M059J (cell line): ENCODE data around the gene TALDO1. TPM values are rescaled to one million over a fixed set of nuclear protein-coding genes. Genes with fewer than 3 reads are reported as not detected.
A peak's percentile ranks its signal among the peaks of the same experiment; 100 is the strongest.

Experiments
- DNase-seq: peaks from one replicate; pipeline ENCODE4 v3.0.0-alpha.2; 2012; ENCODE audit warnings: low read depth
- total RNA-seq: library from RNA; depleted of rRNA; stranded (reverse); fragments of >200 nt; shearing (Covaris generic); gene quantifications from 2 replicates; pipeline ENCODE4 v1.2.3, GENCODE V29; 2014

TALDO1 gene
- total RNA-seq, 1 experiment from 2014 or later: 252 TPM

- DNase-seq: no peak
Measured at GRCh38 chr11:787084-787675, 39.9 kb downstream of the TALDO1 start.

DNA sequence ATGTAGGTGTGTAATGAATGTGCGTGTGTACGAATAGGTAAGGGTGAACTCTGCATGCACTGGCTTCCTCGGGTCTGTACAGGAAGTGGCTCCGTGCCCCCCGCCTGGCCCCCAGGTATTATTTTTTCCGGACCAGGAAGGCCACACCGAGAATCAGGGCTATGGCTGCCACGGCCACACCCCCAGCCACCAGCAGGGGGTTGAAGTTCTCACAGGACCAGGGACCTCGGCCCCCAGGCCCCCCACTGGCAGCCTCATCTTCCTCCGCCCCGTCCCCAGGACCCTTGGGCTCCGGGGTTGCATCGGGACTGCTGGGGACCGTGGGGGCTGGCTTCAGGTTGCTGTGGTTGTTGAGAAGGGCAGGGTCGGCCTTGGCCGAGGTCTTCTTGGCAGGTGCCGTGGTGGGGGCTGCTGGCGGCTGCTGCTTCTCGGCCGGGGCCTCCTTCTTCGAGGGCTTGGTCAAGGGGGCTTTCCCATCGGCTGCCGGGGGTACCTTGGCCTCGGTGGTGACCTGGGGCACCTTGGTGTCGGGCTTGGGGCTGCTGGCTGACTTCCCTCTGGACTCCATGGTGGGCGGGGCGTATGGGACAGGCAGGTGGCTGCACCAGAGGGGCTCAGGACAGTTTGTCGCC is 40.9 kb downstream of the TALDO1 start:
- no peak for DNase-seq

- no peak for DNase-seq
Measured at GRCh38 chr11:788953-789940, 42.0 kb downstream of the TALDO1 start.

DNA sequence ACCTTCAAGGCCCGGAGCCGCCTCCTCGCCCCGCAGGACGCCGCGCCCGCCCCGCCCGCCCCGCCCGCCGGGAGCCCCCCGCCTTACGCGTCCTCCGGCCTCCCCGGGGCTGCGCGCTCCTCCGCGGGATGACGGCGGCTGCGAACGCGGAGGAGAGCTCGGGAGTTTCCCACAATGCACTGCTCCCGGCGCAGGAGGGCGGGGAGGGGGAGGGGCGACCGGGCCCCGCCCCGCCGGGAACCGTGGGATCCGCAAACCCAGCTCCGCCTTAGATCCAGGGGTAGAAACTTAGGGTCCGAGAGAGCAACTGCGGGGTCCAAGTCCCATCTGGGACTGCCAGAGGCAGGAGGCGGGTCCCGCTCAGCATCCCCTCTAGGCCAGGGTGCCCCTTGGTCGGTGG is 42.7 kb downstream of the TALDO1 start, which contains the start of gene CEND1:
TSS of gene CEND1 (minus strand) at position 148 of the 400 bp plus-strand sequence. CDS start 1,514 bp downstream, outside the sequence.
- DNase-seq: no peak

DNA sequence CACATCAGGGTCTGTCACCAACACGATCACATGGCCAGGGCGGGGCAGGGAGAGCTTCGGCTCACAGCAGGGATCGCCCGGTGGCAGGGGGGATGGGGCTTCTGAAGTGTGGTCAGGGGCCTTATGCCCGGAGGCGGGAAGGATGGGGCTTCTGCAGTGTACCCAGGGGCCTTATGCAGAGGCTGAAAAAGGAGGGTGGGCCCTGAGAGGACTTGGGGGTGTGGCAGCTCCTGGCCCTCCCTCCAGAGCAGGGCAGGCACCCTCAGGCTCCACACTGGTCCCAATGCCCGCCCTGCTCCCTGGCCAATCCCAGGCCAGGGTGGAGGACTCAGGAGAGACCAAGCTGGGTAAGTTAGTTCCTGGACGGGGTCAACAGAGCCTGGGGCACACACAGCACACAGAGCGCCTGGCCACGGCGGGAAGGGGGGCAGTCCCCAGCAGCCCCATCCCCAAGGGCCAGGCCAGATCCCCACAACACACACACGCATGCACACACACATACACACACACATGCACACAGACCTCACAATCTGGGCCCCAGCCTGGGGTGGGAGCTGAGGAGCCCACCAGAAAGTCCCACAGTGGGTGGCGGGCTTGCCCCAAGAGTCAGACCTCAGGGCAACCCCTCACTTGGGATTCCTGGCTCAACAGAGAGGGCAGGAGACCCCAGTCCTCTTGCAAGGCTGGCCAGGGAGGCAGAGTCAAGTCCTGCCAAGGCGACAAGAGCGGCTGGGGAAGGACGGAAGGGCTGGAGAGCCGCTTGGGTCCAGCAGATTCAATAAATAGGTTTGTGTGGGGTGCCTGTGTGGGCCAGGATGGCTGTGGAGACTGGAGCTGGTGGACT is 43.7 kb downstream of the TALDO1 start:
- DNase-seq: peak; percentile 46

DNA sequence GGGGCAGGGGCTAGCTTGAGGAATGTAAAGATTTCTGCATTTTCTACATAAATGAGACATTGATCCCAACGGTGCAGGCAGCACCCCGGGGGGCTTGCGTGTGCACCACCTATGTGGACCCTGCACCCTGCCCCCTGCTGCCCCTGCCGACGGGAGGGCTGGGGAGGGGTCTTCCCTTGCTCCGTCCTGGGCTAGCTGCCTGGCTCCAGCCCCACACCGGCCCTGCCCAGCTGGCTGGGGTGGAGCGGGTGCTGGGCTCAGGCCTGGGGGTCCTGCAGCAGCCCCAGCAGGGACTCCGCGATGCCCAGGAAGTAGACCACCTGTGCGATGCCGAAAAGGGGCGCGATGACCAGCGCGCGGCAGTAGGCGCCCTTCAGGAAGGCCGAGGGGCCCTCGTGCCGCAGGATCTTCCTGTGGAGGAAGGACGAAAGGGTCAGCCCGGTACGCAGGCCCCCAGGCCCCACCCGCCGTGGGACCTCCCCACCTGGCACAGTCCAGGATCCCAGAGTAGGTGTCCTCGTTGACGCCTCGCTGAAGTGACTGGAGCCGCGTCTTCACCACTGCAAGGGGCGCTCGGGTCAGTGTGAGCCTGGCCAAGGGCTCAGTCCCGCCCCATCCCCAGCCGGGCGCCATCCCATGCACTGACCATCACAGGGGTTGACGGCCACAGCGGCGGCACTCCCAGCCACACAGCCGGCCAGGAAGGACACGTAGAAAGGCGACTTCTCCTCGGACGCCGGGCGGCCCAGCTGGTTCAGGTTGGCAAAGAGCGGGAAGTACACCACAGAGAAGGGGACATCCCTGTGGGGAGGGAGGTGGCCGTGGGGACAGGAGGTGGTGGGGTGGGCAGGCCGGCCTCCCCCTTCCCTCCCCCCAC is 44.6 kb downstream of the TALDO1 start:
- DNase-seq: no peak

DNA sequence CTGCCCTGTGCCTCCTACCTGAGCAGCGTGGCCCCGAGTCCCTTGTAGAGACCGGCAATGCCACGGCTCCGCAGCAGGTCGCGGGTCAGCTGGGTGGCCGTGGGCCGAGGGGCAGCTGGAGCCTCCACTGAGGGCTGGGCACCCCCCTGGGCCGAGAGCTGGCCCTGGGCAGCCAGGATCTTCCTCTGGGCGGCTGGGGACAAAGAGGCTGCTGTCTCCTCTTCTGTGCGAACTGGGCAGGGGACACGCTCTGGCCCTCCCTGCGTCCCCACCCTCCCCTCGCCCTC is 45.2 kb downstream of the TALDO1 start:
- no peak for DNase-seq

DNA sequence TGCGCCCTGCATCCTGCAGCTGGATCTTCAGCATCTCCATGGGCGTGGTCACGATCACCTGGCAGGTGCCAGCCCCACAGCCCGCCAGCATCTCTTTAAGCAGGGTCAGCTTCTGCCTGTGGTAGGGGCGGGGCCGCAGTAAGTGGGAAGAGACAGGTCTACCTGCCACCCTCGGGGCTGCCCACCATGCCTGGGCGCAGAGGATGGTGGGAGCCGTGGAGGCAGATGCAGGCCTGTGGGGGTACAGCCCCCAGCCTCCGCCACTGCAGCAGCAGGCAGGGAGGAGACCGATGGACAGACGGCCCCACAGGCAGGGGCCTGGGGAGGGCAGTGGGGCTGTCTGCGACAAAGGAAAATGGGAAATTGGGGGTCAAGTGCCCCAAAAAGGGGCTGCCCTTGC is 45.6 kb downstream of the TALDO1 start:
- DNase-seq: no peak

- peak; percentile 22 for DNase-seq
Measured at GRCh38 chr11:793556-793955, 46.3 kb downstream of the TALDO1 start.

GRCh38 chr11:794013-794765 is 46.9 kb downstream of the TALDO1 start:
- DNase-seq: no peak

- DNase-seq: no peak
Measured at GRCh38 chr11:794766-795633, 47.7 kb downstream of the TALDO1 start.

DNA sequence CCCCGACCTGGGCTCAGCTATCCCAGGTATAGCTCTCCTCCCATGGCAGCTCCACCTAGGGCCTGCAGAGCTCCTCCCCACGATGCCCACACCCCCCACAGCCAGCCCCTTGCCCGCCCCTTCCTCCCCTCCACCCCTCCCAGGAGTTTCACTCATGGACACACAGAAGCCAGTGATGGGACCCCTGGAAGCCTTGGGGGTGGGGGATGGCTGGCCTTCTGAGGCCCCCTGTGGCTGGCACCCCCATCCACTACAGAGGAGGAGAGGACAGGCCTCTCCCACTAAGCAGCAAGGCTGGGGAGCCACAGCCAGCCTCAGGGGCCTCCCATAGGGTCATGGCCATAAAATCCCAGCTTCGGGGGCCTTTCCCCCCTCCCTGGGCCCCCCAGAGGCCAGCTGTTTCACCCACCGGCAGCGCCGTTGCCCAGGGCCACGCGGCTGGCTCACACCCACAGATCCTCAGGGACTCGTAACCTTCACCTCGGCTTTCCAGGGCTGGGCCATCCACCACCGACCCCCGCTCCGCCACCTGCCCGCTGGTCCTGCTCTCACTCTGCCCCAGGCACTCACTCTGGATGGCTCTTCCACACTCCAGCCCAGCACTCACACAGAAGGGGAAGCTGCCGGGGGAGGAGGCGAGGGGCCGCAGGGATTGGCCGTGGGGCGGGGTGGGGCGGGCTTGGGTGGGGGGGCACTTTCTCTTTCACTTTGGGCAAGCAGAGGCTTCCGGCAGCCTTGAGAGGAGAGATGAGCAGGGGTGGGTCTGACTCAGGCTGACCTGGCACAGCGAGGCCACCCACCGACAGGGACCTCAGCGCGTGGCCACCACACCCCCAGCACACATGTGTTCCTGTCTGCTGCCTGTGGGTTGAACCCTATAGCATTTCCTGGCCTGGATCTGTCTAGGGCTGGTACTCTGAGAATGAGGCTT is 48.6 kb downstream of the TALDO1 start:
- peak; percentile 90 for DNase-seq

DNA sequence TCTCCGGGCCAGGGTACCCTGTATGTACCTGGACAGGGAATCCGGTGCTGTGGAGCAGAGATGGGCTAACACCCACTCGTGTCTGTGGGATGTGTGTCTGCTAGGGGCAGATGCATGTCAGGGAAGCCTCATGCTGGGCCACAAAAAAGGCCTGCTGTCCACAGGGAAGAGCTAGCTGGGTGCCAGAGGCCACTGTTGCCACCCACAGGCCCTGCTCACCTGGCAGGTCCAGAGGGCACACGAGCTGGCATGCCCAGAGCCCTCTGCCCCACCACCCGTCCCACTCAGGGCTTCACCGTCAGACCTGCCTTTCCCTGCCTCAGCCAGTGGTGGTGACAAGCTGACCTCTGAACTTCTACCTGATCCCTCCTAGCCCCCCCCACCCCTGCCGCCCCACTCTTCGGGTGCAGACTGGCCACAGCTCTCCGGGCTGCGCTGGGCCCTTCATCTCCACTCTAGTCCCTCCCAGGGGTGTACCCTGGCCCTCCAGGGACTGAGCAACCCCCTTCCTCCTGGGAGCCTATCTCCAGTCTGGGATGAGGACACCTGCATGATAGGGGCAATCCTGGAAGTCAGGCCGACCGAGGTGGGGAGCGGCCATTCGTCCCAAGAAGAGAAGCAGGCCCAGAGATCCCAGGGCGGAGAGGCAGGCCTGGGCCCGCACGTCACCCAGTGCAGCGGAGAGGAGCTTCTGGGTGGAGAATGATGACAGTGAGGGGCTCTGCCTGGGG is 49.5 kb downstream of the TALDO1 start:
- DNase-seq: no peak

GRCh38 chr11:797296-798092 is 50.2 kb downstream of the TALDO1 start:
- peak; percentile 80 for DNase-seq

- DNase-seq: peak; percentile 72
Measured at GRCh38 chr11:798093-798713, 50.9 kb downstream of the TALDO1 start, which contains the start of gene SLC25A22. Gene SLC25A22 (minus strand): TSS chr11:798281. CDS start chr11:795006, 3,275 bp downstream.
